RWPE2 (cell line): ENCODE measurements around the gene PUSL1.

Source experiments
- ATAC-seq: fragments of 200-7000 bp; cut with Tn5 transposase; 3 replicates; pipeline ENCODE4 v1.9.1; 2021; ENCODE audit warnings: low read depth
- DNase-seq: peaks from one replicate; pipeline ENCODE4 v3.0.0-alpha.2; 2020; ENCODE audit warnings: low spot score
- H3K27ac ChIP-seq: fragments of 450-650 bp; 2 replicates; pipeline ENCODE4 v1.5.1; 2017; ENCODE audit warnings: mild to moderate bottlenecking; ENCODE audit not compliant: poor library complexity, severe bottlenecking
- H3K27me3 ChIP-seq: fragments of 250-450 bp; sonication (Bioruptor Pico); 2 replicates; pipeline ENCODE4 v1.5.1; 2021; ENCODE audit warnings: mild to moderate bottlenecking, moderate library complexity; ENCODE audit not compliant: insufficient read depth, poor library complexity, severe bottlenecking
- H3K36me3 ChIP-seq: fragments of 250-450 bp; sonication (Bioruptor Pico); 2 replicates; pipeline ENCODE4 v1.5.1; 2020; ENCODE audit warnings: low read depth, mild to moderate bottlenecking, moderate library complexity
- H3K4me1 ChIP-seq: fragments of 250-450 bp; sonication (Bioruptor Pico); 2 replicates; pipeline ENCODE4 v1.5.1; 2021; ENCODE audit warnings: mild to moderate bottlenecking, moderate library complexity; ENCODE audit not compliant: insufficient read depth, poor library complexity, severe bottlenecking
- H3K4me3 ChIP-seq: fragments of 250-450 bp; sonication (Bioruptor Pico); 2 replicates; pipeline ENCODE4 v1.5.1; 2021; ENCODE audit warnings: mild to moderate bottlenecking, moderate library complexity; ENCODE audit not compliant: severe bottlenecking
- H3K9me3 ChIP-seq: fragments of 250-450 bp; sonication (Bioruptor Pico); 2 replicates; pipeline ENCODE4 v1.5.1; 2021; ENCODE audit warnings: mild to moderate bottlenecking, moderate library complexity; ENCODE audit not compliant: severe bottlenecking
- TF ChIP-seq, protein P1 (sequence below): fragments of 450-650 bp; IDR thresholded peaks from one replicate; pipeline ENCODE4 v1.5.1; 2017; ENCODE audit warnings: mild to moderate bottlenecking, moderate library complexity; ENCODE audit not compliant: poor library complexity, severe bottlenecking

The PUSL1 gene

DNA sequence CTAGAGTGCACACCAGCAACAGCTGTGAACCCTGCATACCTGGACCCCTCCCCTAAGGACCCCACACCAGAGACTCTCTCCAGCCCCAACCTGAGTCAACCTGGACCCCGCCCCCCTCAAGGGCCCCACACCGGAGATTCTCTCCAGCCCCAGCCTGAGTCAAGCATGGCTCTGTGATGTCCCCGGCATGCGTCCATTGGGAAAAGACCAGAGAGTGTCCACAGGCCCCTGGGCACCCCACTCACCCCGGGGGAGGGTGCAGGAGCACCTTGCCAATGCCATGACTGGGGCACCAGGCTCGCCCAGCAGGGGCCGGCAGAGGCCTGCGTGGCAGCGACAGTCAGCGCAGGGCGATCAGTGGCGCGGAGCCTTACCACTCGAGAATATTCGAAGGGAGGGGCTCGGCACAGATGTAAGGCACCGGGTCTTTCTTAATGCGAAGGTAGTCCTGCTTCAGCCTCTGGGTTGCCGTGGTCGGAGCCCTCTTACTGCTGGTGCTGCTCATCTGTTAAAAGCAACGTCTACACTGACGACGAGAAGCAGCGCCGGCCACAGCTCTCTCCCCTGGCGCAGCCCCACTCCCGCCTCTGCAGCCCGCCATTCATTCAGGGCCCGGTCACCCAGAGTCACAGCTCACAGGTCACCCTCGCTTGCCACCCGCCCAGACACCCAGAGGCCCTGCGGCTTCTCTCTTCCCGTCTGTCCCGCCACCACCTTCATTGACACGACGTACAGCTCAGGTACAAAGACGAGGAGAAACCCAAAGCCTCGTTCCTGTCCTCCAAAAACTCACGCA lies 40.7 kb upstream of the PUSL1 start:
- no peak overlapping the region for H3K27ac ChIP-seq
- no peaks in the 10 kb centered on the region for H3K9me3 ChIP-seq
- no peak overlapping the region for H3K4me3 ChIP-seq
- H3K36me3 ChIP-seq: peaks cover 71% of the 10 kb centered on the region
- no peaks in the 10 kb centered on the region for H3K27me3 ChIP-seq
- DNase-seq (no peak), ATAC-seq (no peak)
- H3K4me1 ChIP-seq: peaks cover 21% of the 10 kb centered on the region
- TF ChIP-seq, protein P1, sequence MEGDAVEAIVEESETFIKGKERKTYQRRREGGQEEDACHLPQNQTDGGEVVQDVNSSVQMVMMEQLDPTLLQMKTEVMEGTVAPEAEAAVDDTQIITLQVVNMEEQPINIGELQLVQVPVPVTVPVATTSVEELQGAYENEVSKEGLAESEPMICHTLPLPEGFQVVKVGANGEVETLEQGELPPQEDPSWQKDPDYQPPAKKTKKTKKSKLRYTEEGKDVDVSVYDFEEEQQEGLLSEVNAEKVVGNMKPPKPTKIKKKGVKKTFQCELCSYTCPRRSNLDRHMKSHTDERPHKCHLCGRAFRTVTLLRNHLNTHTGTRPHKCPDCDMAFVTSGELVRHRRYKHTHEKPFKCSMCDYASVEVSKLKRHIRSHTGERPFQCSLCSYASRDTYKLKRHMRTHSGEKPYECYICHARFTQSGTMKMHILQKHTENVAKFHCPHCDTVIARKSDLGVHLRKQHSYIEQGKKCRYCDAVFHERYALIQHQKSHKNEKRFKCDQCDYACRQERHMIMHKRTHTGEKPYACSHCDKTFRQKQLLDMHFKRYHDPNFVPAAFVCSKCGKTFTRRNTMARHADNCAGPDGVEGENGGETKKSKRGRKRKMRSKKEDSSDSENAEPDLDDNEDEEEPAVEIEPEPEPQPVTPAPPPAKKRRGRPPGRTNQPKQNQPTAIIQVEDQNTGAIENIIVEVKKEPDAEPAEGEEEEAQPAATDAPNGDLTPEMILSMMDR: no peak

DNA sequence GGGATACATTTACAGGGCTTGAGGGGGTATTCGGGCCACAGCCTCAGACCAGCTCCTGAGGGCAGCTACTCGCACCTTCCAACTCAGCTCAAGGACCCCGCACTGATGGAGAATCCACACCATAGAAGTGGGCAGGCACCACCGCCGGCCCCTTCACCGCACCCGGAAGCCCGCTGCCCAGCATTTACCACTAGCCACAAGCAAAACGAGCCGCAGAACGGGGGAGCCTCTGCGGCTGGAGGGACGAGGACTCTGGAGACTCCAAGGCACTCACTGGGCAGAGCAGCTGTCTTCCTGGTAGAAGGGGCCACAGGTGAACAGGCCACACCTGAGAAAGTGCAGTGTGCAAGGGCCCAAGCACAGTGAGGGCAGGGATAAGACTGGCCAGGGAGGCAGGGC lies 40.1 kb upstream of the PUSL1 start:
- no peak overlapping the region for H3K4me3 ChIP-seq
- H3K27ac ChIP-seq: no peak overlapping the region
- peaks cover 21% of the 10 kb centered on the region for H3K4me1 ChIP-seq
- H3K9me3 ChIP-seq: no peaks in the 10 kb centered on the region
- H3K36me3 ChIP-seq: peaks cover 65% of the 10 kb centered on the region
- no peaks in the 10 kb centered on the region for H3K27me3 ChIP-seq
- ATAC-seq (no peak), DNase-seq (no peak)
- TF ChIP-seq, protein P1: no peak

DNA sequence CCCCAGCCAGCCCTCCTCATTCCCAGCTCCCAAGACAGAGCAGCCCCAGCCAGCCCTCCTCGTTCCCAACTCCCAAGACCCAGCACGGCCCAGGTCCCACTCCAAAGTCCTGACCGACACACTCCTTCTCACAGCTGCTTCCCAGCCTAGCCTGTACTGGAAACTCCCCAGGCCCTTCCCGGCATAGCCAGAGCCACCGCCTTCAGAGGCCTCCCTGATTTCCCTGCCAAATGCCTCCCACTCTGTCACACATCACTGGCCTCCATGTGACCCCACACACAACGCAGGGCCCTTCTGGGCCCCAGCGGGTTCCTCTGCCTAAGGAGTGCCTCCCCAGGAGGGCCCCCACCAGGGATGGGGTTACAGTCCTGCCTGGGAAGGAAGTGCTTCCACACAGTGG lies 37.6 kb upstream of the PUSL1 start:
- H3K27ac ChIP-seq: peak overlapping the region; percentile 66
- TF ChIP-seq, protein P1: no peak
- no peaks in the 10 kb centered on the region for H3K27me3 ChIP-seq
- no peaks in the 10 kb centered on the region for H3K9me3 ChIP-seq
- no peak for DNase-seq
- H3K4me3 ChIP-seq: no peak overlapping the region
- H3K4me1 ChIP-seq: peaks cover 10% of the 10 kb centered on the region
- peaks cover 42% of the 10 kb centered on the region for H3K36me3 ChIP-seq
- no peak for ATAC-seq

DNA sequence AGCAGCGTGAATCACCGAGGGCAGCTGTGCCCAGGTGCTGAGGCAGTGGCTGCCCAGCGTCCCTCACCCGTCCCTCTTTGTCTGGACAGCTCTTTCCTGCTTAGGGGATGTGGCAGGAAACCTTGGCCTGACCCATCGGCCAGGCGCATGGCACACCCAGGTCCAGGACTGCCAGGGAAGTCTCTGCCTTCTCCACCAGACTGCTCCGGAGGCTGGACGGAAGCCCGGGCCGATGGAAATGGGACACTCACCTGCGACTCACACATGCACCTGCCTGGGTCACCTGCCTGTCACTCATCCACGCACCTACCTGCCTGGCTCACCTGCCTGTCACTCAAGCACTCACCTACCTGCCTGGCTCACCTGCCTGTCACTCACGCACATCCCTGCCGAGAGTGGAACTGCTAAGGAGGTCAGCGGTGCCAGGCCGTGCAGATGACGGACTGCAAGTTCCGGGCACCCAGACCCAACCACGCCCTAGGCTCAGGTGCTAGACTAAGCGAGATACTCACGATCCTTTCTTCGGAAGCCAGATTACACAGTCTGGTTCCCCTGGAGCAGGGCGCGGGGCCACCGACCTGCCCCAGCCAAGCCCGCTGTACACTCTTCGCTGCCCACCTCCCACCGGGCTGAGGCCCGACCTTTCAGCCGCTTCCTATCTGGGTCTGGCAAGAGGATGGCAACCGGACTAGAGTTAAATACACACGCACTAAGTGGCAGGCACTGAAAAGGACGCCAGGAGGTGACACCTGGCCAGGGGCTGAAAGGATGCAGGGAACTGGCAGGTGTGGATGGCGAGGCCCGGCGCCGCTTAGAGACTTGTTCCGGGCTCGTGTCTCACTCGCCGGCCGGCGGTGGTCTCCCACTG lies 35.8 kb upstream of the PUSL1 start:
- H3K27ac ChIP-seq: peak overlapping the region; percentile 66
- TF ChIP-seq, protein P1: no peak
- H3K4me1 ChIP-seq: peaks cover 8% of the 10 kb centered on the region
- H3K36me3 ChIP-seq: peaks cover 25% of the 10 kb centered on the region
- H3K27me3 ChIP-seq: no peaks in the 10 kb centered on the region
- H3K4me3 ChIP-seq: peak overlapping the region; percentile 95
- no peaks in the 10 kb centered on the region for H3K9me3 ChIP-seq
- peak; percentile 33 for ATAC-seq
- DNase-seq: no peak
